Measurements from ENCODE around the gene ANKRD42.
A peak's percentile ranks its signal among the peaks of the same experiment; 100 is the strongest.
"Not testable (repeated sequence)": the region's sequence is repeated elsewhere in the genome, so short reads cannot be mapped to it uniquely, and the experiment has no call there.

Gene ANKRD42

DNA sequence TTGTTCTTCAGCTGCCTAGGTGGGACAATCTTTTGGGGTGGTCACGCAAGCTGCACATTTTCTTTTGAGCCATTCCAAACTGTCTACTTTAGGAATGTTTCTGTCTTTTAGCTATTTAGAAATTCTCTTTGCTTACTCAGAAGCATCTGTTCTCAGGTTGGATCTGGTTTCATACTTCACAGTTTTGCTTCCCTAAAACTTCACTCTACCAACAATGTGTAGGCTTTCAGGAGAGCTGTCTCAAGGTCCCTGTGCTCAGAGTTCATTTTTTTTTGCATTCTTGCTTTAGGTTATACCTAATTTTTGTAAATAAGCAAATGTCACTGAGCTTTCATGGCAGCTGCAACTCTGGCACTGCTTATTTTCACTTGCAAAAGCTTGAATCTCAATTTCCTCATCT is 55.9 kb downstream of the ANKRD42 start:
- no peak for DNase-seq

- DNase-seq = peak; percentile 8
These were observed 56.6 kb downstream of the ANKRD42 start for GRCh38 chr11:83249972-83250593.

DNA sequence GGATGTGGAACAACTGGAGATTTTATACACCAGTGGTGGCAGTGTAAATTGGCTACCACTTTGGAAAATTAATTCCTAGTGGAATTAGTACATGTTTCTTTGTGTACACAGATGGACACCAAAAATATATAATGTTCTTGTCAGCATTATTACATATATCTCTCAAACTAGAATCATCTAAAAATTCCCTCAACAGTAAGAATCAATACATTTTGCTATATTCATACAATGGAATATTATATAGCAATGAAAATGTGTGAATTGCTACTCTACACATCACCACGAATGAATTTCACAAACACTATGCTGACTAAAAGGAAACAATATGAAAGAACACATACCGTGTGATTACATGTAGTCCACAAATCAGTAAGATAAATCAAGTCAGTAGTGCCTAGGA is 58.8 kb downstream of the ANKRD42 start:
- DNase-seq = no peak

- no peak for DNase-seq
These were observed 59.4 kb downstream of the ANKRD42 start for GRCh38 chr11:83252941-83253340.

GRCh38 chr11:83255366-83255765 is 61.9 kb downstream of the ANKRD42 start:
- DNase-seq = no peak

DNA sequence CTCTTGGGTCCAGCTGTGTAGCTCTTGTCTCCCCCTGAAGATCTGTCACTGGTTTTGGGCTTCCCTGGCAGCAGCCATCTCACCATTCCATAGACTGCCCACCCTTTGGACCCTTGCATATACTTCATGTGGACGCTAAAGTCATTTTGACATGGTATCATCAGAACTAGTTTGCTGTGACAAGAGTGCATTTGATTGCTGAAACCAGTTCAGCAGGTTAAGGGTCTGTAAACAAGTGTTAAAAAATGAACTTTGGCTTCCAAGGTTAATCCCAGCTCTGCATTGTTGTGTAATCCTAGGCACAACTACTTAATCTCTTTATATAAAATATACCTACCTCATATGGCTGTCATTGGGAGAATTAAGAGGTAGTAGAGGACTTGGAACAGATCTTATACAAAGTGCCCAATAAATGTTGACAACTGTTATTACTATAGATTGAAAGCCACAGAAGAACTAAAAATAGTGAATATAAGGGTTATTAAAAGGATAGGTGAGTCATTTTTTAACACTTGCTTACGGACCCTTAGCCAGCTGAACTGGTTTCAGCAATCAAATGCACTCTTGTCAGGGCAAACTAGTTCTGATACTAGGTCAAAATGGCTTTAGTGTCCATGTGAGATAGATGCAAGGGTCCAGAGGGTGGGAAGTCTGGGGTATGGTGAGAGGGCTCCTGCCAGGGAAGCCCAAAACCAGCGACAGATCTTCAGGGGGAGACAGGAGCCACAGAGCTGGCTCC is 63.3 kb downstream of the ANKRD42 start:
- no peak for DNase-seq

GRCh38 chr11:83257761-83258168 is 64.3 kb downstream of the ANKRD42 start:
- peak; percentile 88 for DNase-seq

GRCh38 chr11:83259559-83259958 is 66.0 kb downstream of the ANKRD42 start:
- no peak for DNase-seq

GRCh38 chr11:83265331-83265730 is 71.8 kb downstream of the ANKRD42 start:
- DNase-seq = no peak

DNA sequence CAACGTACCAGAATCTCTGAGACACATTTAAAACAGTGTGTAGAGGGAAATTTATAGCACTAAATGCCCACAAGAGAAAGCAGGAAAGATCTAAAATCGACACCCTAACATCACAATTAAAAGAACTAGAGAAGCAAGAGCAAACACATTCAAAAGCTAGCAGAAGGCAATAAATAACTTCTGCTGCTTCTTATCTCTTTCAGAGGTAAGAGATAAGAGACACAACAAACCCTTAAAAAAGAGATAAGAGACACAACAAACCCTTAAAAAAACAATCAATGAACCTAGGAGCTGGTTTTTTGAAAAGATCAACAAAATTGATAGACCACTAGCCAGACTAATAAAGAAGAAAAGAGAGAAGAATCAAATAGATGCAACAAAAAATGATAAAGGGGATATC is 75.6 kb downstream of the ANKRD42 start:
- not testable (repeated sequence) for DNase-seq

DNA sequence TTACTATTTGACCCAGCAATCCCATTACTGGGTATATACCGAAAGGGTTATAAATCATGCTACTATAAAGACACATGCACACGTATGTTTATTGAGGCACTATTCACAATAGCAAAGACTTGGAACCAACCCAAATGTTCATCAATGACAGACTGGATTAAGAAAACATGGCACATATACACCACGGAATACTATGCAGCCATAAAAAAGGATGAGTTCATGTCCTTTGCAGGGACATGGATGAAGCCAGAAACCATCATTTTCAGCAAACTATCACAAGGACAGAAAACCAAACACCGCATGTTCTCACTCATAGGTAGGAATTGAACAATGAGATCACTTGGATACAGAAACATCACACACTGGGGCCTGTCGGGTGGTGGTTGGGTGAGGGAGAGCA is 78.2 kb downstream of the ANKRD42 start:
- DNase-seq = not testable (repeated sequence)

DNA sequence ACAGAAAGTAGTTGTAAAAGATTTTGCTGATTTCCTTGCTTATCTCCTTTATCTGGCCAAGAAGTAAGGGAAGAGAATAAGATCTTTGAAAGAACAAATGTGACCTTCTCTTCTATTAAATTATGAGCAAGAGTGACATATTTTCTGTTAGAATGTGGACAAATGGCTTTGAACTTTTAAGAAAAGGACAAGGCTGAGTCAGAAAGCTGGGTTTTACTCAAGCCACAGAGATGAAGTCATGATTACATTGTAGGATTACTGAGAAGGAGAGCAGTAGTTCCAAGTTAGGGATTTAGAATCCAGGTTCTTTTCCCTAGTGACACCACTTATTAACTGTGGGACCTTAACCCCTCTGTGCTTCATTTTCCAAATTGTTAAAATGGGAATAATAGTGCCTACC is 79.1 kb downstream of the ANKRD42 start:
- peak; percentile 20 for DNase-seq

- no peak for DNase-seq
These were observed 82.6 kb downstream of the ANKRD42 start for GRCh38 chr11:83275888-83276641.

- DNase-seq = no peak
These were observed 84.8 kb downstream of the ANKRD42 start for GRCh38 chr11:83278351-83278750.

DNA sequence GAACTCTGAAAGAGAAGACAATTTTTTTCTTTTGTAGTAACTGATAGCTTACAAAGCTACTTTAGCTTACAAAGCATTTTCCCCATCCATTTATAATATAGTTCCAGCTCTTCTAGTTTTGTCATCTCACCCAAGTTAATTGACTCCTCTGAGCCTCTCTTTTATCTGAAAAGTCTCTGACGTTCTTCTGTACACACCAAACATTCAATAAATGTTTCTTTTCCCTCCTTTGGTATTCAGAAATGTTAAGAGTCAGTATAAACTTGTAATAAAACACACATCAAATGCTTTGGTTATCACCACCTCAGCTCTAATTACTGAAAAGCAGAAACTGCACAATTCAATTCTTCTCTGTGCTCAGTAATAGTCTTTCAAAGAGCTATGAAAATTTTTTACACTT is 86.7 kb downstream of the ANKRD42 start:
- no peak for DNase-seq

GRCh38 chr11:83282084-83282716 is 88.7 kb downstream of the ANKRD42 start:
- DNase-seq = no peak

- no peak for DNase-seq
These were observed 91.1 kb downstream of the ANKRD42 start for GRCh38 chr11:83284501-83285150.

- no peak for DNase-seq
These were observed 91.7 kb downstream of the ANKRD42 start for GRCh38 chr11:83285151-83285770.

DNA sequence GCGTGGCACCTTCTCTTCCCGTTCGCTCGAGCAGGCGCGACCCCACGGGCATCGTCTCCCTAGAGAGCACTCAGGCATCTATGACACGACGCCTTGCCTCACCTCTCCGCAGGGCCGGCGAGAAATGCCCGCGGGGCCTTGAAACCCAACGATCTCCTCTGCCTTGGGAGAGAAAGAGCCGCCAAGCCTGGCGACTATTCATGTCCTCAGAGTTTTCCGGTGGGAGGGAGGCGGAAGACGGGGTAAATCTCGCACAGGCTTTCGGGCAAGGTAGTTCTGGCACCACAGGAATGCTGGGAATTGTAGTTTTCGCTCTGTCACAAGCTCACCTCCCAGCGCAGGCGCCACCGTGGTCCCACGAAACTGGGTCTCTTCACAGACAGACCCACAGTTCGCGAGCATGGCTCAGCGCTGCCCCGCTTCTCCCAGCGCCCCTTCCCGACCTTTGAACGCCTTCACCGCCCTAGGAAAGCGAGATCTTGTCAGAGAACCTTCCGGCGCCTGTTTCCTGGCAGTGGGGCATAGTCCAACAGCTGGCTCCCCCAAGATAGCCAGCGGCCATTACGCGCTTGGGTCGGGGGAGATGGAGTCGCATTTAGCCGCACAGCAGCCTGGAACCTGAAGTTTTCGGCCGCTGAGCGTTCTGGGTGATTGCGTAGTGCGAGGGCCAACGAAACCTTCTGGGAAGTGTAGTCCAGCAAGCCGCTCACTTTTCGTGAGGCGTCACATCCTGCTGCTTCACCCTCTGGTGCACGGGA is 92.4 kb downstream of the ANKRD42 start, which contains the start of gene CCDC90B:
TSS of gene CCDC90B (minus strand) at position 597 of the 758 bp plus-strand sequence. CDS start at position 202, 395 bp downstream.
- DNase-seq = peak; percentile 97

DNA sequence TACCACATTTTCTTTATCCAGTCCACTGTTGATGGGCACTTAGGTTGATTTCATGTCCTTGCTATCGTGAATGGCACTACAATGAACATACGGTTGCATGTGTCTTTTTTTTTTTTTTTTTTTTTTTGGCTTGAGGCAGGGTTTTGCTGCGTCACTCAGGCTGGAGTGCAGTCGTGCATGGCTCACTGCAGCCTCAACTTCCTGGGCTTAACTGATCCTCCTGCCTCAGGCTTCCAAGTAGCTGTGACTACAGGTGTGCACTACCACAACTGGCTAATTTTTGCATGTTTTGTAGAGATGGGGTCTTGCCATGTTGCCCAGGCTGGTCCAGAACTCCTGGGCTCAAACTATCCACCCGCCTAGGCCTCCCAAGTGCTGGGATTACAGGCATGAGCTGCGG is 94.1 kb downstream of the ANKRD42 start:
- no peak for DNase-seq

DNA sequence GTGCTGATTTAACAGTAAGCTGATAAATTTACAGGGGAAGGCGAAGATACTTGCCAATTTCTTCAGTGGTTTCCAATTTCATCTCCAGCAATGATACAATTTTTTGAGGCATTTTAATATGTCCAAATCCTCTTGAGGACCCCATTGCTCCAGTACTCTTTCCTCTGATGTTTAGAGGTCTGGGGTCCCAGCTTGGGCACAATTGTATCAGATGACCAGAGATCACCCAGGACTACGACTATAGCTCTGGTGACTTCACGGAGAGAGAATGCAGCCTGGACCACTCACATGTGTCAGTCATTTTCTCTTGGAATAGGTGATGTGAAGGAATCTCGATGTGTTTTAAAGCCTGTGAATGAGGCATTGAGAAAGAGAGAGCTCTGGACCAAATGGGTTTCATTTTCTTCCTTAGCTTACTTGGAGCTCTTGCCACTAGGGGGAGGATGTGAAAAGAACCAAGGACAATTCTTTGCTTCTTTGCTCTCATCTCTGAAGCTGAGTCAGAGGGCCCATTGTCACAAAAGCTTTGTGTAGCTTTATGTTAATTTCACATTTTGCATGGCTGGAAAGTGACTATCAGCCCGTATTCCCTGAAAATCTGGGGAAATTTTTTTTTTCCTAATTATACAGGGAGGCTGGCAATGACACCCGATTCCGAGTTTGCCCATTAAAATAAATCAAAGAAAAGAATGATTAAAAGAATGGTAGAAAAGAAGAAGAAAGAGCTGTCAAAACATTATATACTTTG is 99.4 kb downstream of the ANKRD42 start:
- peak; percentile 21 for DNase-seq
